Osteocyte (in vitro differentiated cells): ENCODE results near the gene TGFBRAP1. TPM values are rescaled to one million over a fixed set of nuclear protein-coding genes. Genes with fewer than 3 reads are reported as not detected.

Experiments
- DNase-seq: peaks from one replicate; pipeline ENCODE4 v3.0.0; 2021; ENCODE audit warnings: mixed read lengths; ENCODE audit not compliant: unreplicated experiment; ENCODE audit errors: extremely low spot score
- H3K27ac Mint-ChIP-seq: one replicate; pipeline ENCODE4 v1.8.0; 2021; ENCODE audit warnings: mild to moderate bottlenecking, mixed read lengths; ENCODE audit not compliant: unreplicated experiment
- H3K27me3 Mint-ChIP-seq: one replicate; pipeline ENCODE4 v1.8.0; 2021; ENCODE audit warnings: mixed read lengths; ENCODE audit not compliant: unreplicated experiment
- H3K36me3 Mint-ChIP-seq: one replicate; pipeline ENCODE4 v1.8.0; 2021; ENCODE audit warnings: mixed read lengths; ENCODE audit not compliant: unreplicated experiment
- H3K4me1 Mint-ChIP-seq: one replicate; pipeline ENCODE4 v1.8.0; 2021; ENCODE audit warnings: mixed read lengths; ENCODE audit not compliant: unreplicated experiment
- H3K4me3 Mint-ChIP-seq: one replicate; pipeline ENCODE4 v1.8.0; 2021; ENCODE audit warnings: mild to moderate bottlenecking, moderate library complexity, mixed read lengths; ENCODE audit not compliant: unreplicated experiment
- H3K9me3 Mint-ChIP-seq: one replicate; pipeline ENCODE4 v1.8.0; 2021; ENCODE audit warnings: mixed read lengths; ENCODE audit not compliant: unreplicated experiment
- total RNA-seq: library from RNA; stranded (reverse); gene quantifications from 2 replicates; pipeline ENCODE4 v1.2.1, GENCODE V29; 2021
- TF ChIP-seq, protein P1 (sequence below): fragments of 200-600 bp; sonication (generic); IDR thresholded peaks from 2 replicates; pipeline ENCODE4 v1.5.0; 2021; ENCODE audit warnings: antibody characterized with exemption, mild to moderate bottlenecking, moderate library complexity

Gene TGFBRAP1
- total RNA-seq, 1 donor from 2014 or later, result 21.2 TPM

DNA sequence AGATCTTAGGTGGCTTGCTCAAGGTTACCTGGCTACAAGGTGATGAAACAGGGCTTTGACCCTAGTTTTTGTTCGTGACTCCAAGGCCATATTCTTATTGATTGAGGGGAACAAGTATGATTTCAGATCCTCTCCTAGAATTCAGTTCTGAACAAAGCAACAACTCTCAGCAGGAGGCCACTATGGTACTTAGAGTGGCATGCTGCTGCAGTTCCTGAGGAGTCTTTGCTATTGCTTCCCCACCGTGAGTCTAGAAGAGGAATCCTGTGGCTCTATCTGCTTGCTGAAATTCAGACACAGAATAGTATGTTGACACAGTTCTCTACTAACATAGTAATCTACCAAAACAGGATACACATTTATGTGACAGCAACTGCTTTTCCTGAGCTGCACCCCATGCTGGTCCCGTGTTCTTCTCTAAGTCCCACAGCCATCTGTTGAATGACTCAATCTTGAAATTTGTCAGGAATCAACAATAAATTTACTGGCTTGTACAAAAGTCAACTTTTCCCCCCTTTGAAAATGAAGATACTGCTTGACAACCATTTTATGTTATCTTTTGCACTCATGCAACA lies 4.1 kb downstream of the TGFBRAP1 start:
- TF ChIP-seq, protein P1, sequence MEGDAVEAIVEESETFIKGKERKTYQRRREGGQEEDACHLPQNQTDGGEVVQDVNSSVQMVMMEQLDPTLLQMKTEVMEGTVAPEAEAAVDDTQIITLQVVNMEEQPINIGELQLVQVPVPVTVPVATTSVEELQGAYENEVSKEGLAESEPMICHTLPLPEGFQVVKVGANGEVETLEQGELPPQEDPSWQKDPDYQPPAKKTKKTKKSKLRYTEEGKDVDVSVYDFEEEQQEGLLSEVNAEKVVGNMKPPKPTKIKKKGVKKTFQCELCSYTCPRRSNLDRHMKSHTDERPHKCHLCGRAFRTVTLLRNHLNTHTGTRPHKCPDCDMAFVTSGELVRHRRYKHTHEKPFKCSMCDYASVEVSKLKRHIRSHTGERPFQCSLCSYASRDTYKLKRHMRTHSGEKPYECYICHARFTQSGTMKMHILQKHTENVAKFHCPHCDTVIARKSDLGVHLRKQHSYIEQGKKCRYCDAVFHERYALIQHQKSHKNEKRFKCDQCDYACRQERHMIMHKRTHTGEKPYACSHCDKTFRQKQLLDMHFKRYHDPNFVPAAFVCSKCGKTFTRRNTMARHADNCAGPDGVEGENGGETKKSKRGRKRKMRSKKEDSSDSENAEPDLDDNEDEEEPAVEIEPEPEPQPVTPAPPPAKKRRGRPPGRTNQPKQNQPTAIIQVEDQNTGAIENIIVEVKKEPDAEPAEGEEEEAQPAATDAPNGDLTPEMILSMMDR, result no peak
- Mint-ChIP-seq H3K4me1 (peaks cover 39% of the 10 kb centered on the region), H3K9me3 (no peaks in the 10 kb centered on the region), H3K36me3 (no peaks in the 10 kb centered on the region), H3K4me3 (no peak overlapping the region), H3K27me3 (no peaks in the 10 kb centered on the region), H3K27ac (peak overlapping the region; percentile 51)
- no peak for DNase-seq

DNA sequence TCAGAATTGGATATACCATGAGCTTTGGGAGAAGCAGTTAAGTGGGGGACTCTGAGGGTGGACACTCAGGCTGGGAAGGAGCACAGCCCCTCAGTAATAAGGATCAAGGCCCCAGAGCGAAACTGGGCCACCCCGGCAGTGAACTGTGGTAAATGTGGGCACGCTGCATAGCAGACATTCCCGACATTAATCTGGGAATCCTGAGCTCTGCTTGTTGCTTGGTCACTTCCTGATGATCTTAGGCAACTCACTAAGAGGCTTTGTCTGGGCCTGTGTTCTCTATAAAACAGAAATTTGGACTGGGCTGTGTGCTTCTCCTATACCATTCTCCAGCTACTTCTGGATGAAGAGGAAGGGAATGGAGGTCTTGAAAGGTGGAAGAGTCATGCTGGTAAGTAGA lies 4.8 kb downstream of the TGFBRAP1 start:
- H3K27ac Mint-ChIP-seq, result peak overlapping the region; percentile 51

DNA sequence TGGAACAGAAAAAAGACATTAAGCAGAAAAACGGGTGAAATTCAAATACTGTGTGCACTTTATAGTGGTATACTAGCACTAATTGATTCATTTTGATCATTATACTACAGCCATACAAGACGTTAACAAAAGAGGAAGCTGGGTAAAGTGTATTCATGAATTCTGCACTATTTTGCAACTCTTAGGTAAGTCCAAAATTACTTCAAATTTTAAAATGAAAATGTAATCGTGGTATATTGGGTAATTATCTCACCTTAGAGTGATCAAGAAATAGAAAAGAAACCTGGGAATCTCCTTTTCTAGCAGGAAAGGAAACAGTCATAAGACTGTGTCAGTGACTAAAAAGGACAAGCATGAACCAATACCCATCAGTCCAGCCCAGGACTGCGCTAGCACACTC lies 5.4 kb downstream of the TGFBRAP1 start:
- no peaks in the 10 kb centered on the region for H3K36me3 Mint-ChIP-seq
- no peak overlapping the region for H3K4me3 Mint-ChIP-seq
- peaks cover 31% of the 10 kb centered on the region for H3K4me1 Mint-ChIP-seq
- TF ChIP-seq, protein P1, result no peak
- no peaks in the 10 kb centered on the region for H3K9me3 Mint-ChIP-seq
- H3K27me3 Mint-ChIP-seq, result no peaks in the 10 kb centered on the region
- peak overlapping the region; percentile 51 for H3K27ac Mint-ChIP-seq
- no peak for DNase-seq

More for the DNA sequence above, 4.8 kb downstream of the TGFBRAP1 start:
- Mint-ChIP-seq H3K9me3 (no peaks in the 10 kb centered on the region), H3K4me1 (peaks cover 32% of the 10 kb centered on the region), H3K27me3 (no peaks in the 10 kb centered on the region), H3K4me3 (no peak overlapping the region), H3K36me3 (no peaks in the 10 kb centered on the region)
- no peak for DNase-seq
- TF ChIP-seq, protein P1, result no peak

DNA sequence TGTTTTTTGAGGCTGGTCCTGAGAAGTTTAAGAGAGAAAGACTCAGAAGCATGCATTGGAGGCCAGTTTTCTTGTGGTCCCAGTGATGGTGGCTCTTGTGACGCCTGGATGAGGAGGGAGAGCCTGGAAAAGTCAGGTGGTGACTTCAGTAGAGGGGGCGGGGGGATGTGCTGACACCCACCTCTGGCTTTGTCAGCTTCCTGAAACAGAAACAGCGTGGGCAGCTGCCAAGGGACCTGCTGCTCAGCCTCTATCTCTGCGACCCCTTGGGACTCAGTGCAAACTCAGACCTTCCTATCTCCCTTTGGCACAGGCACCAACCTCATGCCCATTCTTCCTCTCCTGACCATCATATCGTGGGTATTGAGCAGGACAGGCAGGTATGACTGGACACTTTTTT lies 6.4 kb downstream of the TGFBRAP1 start:
- Mint-ChIP-seq H3K4me1 (peaks cover 21% of the 10 kb centered on the region), H3K27ac (no peak overlapping the region), H3K27me3 (no peaks in the 10 kb centered on the region), H3K4me3 (no peak overlapping the region), H3K9me3 (no peaks in the 10 kb centered on the region), H3K36me3 (no peaks in the 10 kb centered on the region)
- TF ChIP-seq, protein P1, result no peak
- DNase-seq, result no peak

DNA sequence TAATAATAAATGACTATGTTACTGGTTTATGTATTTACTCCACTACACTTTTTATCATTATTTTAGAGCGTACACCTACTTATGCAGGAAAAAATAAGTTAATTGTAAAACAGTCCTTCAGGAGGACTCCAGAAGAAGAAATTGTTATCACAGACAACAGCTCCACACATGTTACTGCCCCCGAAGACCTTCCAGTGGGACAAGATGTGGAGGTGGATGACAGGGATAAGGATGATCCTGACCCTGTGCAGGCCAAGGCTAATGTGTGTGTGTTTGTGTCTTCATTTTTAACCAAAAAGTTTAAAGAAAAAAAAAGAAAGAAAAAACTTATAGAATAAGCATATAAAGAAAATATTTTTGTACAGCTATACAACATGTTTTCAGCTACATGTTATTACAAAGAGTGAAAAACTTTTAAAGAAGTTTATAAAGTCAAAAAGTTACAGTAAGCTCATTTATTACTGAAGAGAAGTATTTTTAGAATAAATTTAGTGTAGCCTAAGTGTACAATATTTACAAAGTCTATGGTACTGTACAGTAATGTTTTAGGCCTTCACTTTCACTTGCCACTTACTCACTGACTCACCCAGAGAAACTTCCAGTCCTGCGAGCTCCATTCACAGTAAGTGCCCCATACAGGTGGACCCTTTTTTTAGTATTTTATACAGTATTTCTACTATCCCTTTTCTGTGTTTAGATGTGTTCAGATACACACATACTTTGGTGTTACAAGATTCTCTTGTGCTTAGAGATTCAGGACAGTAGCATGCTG lies 7.5 kb downstream of the TGFBRAP1 start:
- DNase-seq, result no peak
- H3K9me3 Mint-ChIP-seq, result no peaks in the 10 kb centered on the region
- no peaks in the 10 kb centered on the region for H3K27me3 Mint-ChIP-seq
- peaks cover 16% of the 10 kb centered on the region for H3K4me1 Mint-ChIP-seq
- no peaks in the 10 kb centered on the region for H3K36me3 Mint-ChIP-seq
- TF ChIP-seq, protein P1, result no peak
- no peak overlapping the region for H3K4me3 Mint-ChIP-seq
- no peak overlapping the region for H3K27ac Mint-ChIP-seq
